Upper lobe of left lung (tissue), 4 donors: ENCODE data around the gene CCR5AS.

Experiments used
- POLR2A ChIP-seq, 4 donors: fragments of 450-650 bp; IDR thresholded peaks; one replicate each; pipeline ENCODE4 v1.5.1; 2016 to 2017; ENCODE audit warnings: antibody characterized with exemption in 4 of 4, mild to moderate bottlenecking in 2 of 4
- POLR2AphosphoS5 ChIP-seq, 2 donors: sonication (generic); formaldehyde crosslinking; IDR thresholded peaks; one replicate each; pipeline ENCODE4 v1.5.1; 2017; ENCODE audit warnings: antibody characterized with exemption in 2 of 2
- TF ChIP-seq, protein P1 (sequence below), 6 experiments: fragments of 450-650 bp in 4 of 6; fragments of 200-600 bp in 2 of 6; sonication (generic) in 2 of 6; IDR thresholded peaks; one replicate each; pipeline ENCODE4 v1.5.1; 2016 to 2019; ENCODE audit warnings: antibody characterized with exemption in 6 of 6

DNA sequence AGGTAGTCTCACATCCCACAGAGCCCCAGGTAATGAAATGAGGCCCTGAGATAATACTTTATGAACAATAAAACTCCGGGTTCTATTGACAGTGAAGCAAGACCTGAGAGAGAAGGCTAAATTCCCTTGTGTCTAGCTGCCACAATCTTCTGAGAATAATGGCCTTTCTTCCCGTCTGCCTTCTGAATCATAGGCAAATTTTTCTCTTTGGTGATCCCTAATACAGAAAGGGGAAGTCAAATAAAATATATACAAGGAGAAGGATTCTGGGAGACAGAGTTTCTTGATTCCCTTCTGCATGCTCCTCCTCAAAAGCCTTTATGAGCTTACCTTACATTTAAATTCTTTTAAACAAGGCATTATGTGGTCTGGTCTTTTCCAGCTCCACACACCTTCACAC, 82.8 kb downstream of the CCR5AS start:
- TF ChIP-seq, protein P1, sequence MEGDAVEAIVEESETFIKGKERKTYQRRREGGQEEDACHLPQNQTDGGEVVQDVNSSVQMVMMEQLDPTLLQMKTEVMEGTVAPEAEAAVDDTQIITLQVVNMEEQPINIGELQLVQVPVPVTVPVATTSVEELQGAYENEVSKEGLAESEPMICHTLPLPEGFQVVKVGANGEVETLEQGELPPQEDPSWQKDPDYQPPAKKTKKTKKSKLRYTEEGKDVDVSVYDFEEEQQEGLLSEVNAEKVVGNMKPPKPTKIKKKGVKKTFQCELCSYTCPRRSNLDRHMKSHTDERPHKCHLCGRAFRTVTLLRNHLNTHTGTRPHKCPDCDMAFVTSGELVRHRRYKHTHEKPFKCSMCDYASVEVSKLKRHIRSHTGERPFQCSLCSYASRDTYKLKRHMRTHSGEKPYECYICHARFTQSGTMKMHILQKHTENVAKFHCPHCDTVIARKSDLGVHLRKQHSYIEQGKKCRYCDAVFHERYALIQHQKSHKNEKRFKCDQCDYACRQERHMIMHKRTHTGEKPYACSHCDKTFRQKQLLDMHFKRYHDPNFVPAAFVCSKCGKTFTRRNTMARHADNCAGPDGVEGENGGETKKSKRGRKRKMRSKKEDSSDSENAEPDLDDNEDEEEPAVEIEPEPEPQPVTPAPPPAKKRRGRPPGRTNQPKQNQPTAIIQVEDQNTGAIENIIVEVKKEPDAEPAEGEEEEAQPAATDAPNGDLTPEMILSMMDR (IDR thresholded peaks at IDR 0.05): no peak
- TF ChIP-seq POLR2AphosphoS5 (IDR thresholded peaks at IDR 0.05) (no peak), POLR2A (IDR thresholded peaks at IDR 0.05) (no peak)
